ENCODE results near the gene ITGAL. TPM values are rescaled to one million over a fixed set of nuclear protein-coding genes. Genes with fewer than 3 reads are reported as not detected.
"Not testable (repeated sequence)": the region's sequence is repeated elsewhere in the genome, so short reads cannot be mapped to it uniquely, and the experiment has no call there.

Gene ITGAL
- total and polyA plus RNA-seq, 10 donors, result 26.6 to 212 (median 130) TPM

DNA sequence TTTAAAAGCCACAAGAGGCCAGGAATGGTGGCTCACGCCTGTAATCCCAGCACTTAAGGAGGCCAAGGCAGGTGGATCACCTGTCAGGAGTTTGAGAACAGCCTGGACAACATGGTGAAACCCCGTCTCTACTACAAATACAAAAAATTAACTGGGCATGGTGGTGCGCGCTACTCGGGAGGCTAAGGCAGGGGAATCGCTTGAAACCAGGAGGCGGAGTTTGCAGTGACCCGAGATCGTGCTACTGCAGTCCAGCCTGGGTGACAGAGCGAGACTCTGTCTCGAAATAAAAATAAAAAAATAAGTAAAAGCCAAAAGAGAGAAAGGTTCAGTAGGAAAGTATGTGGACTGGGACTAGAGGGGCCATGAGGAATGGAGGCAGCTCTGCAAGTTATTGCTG is 13.1 kb upstream of the ITGAL start:
- TF ChIP-seq, protein P1, sequence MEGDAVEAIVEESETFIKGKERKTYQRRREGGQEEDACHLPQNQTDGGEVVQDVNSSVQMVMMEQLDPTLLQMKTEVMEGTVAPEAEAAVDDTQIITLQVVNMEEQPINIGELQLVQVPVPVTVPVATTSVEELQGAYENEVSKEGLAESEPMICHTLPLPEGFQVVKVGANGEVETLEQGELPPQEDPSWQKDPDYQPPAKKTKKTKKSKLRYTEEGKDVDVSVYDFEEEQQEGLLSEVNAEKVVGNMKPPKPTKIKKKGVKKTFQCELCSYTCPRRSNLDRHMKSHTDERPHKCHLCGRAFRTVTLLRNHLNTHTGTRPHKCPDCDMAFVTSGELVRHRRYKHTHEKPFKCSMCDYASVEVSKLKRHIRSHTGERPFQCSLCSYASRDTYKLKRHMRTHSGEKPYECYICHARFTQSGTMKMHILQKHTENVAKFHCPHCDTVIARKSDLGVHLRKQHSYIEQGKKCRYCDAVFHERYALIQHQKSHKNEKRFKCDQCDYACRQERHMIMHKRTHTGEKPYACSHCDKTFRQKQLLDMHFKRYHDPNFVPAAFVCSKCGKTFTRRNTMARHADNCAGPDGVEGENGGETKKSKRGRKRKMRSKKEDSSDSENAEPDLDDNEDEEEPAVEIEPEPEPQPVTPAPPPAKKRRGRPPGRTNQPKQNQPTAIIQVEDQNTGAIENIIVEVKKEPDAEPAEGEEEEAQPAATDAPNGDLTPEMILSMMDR (IDR thresholded peaks at IDR 0.05 in 8 of 11, conservative IDR thresholded peaks at IDR 0.05 in 3 of 11), result no peak
- no peak for TF ChIP-seq POLR2AphosphoS5 (IDR thresholded peaks at IDR 0.05)
- no peak for TF ChIP-seq POLR2A (IDR thresholded peaks at IDR 0.05)
- WGBS, 5 donors, result 73 to 78% (median 76%) methylated on average over 11 of the region's 11 CpGs
- intact Hi-C loops (cut with DNase I; ENCODE audit: low total_unique reads), result no loop called here
- Histone ChIP-seq H3K27ac (peak overlapping the region; percentile 4 to 83 (median 62)), H3K36me3 (no peaks in the 10 kb centered on the region), H3K4me1 (peaks cover 6 to 48% (median 21%) of the 10 kb centered on the region in 6 donors), H3K9me3 (no peaks in the 10 kb centered on the region), H3K4me3 (no peak overlapping the region), H3K27me3 (replicated peaks in 1 of 7) (no peaks in the 10 kb centered on the region)
- DNase-seq, result no peak

DNA sequence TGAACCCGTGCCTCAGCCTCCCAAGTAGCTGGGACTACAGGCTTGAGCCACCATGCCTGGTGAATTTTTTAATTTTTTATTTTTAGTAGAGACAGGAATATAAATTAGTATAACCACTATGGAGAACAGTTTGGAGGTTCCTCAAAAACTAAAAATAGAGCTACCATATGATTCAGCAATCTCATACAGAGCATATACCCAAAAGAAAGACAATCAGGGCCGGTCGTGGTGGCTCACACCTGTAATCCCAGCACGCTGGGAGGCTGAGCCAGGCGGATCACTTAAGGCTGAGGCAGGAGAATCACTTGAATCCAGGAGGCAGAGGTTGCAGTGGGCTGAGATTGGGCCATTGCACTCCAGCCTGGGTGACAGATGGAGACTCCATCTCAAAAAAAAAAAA is 11.1 kb upstream of the ITGAL start:
- H3K4me1 ChIP-seq, result peaks cover 6 to 48% (median 21%) of the 10 kb centered on the region in 6 donors
- WGBS, 5 donors, result 48 to 61% (median 56%) methylated on average over 5 of the region's 5 CpGs
- DNase-seq; H3K27ac ChIP-seq; H3K27me3 ChIP-seq (replicated peaks in 1 of 7); H3K36me3 ChIP-seq; intact Hi-C loops (cut with DNase I; ENCODE audit: low total_unique reads); H3K9me3 ChIP-seq; H3K4me3 ChIP-seq: not testable (repeated sequence)

DNA sequence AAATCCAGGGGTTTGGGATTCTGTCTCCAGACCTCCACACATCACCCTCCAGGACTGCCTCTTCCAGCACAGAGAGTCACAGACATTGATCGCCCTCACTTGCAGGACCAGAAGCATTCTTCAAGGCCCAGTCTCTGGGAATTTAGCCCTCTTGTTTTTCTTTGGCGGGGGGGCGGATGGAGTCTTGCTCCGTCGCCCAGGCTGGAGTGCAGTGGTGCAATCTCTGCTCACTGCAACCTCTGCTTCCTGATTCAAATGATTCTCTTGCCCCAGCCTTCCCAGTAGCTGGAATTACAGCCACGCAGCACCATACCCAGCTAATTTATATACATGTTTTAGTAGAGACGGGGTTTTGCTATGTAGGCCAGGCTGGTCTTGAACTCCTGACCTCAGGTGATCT is 8.5 kb upstream of the ITGAL start:
- Histone ChIP-seq H3K9me3 (no peaks in the 10 kb centered on the region), H3K36me3 (no peaks in the 10 kb centered on the region), H3K4me1 (peaks cover 5 to 40% (median 11%) of the 10 kb centered on the region in 6 donors), H3K27ac (no peak overlapping the region), H3K27me3 (replicated peaks in 1 of 7) (no peaks in the 10 kb centered on the region), H3K4me3 (no peak overlapping the region)
- no peak for TF ChIP-seq POLR2A (IDR thresholded peaks at IDR 0.05)
- TF ChIP-seq, protein P1 (IDR thresholded peaks at IDR 0.05 in 8 of 11, conservative IDR thresholded peaks at IDR 0.05 in 3 of 11), result no peak
- no peak for TF ChIP-seq POLR2AphosphoS5 (IDR thresholded peaks at IDR 0.05)
- WGBS, 5 donors, result 76 to 90% (median 83%) methylated on average over 7 of the region's 7 CpGs
- DNase-seq, result no peak
- intact Hi-C loops (cut with DNase I; ENCODE audit: low total_unique reads), result no loop called here

DNA sequence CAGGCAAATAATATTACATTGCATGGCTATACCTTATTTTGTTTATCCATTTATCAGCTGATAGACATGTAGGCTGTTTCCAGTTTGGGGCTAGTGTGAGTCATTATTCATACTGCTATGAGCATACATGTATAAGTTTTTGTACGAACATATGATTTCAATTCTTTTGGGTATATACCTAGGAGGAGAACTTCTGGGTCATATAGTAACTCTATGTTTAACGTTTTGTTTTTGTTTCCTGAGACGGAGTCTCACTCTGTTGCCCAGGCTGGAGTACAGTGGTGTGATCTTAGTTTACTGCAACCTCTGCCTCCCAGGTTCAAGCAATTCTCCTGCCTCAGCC is 2.4 kb upstream of the ITGAL start:
- H3K36me3 ChIP-seq, result peaks cover 0 to 13% (median 2%) of the 10 kb centered on the region in 6 donors
- H3K4me3 ChIP-seq, result no peak overlapping the region
- DNase-seq, result no peak
- no peak for TF ChIP-seq POLR2A (IDR thresholded peaks at IDR 0.05)
- TF ChIP-seq POLR2AphosphoS5 (IDR thresholded peaks at IDR 0.05), result no peak
- TF ChIP-seq, protein P1 (IDR thresholded peaks at IDR 0.05 in 8 of 11, conservative IDR thresholded peaks at IDR 0.05 in 3 of 11), result no peak
- H3K27ac ChIP-seq, result peak overlapping the region; percentile 79 to 92 (median 86)
- WGBS, 5 donors, result 58 to 70% (median 59%) methylated on average over 3 of the region's 3 CpGs
- intact Hi-C loops (cut with DNase I; ENCODE audit: low total_unique reads), result no loop called here
- H3K27me3 ChIP-seq (replicated peaks in 1 of 7), result peaks cover 0 to 13% (median 0%) of the 10 kb centered on the region in 7 donors
- H3K4me1 ChIP-seq, result peaks cover 10 to 74% (median 53%) of the 10 kb centered on the region in 6 donors
- H3K9me3 ChIP-seq, result no peaks in the 10 kb centered on the region

DNA sequence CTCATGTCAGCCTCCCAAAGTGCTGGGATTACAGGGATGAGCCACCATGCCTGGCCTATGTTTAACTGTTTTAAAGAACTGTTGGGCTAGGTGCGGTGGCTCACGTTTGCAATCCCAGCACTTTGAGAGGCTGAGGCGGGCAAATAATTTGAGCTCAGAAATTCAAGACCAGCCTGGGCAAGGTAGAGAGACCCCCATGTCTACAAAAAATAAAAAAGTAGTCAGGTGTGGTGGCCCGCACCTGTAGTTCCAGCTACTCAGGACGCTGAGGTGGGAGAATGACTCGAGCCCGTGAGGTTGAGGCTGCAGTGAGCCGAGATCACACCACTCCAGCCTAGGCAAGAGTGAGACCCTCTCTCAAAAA is 1.9 kb upstream of the ITGAL start:
- H3K9me3 ChIP-seq, result no peaks in the 10 kb centered on the region
- DNase-seq, result no peak
- 67 to 90% (median 76%) methylated on average over 8 of the region's 8 CpGs for WGBS, 5 donors
- peak overlapping the region; percentile 79 to 92 (median 86) for H3K27ac ChIP-seq
- no peak for TF ChIP-seq POLR2A (IDR thresholded peaks at IDR 0.05)
- TF ChIP-seq POLR2AphosphoS5 (IDR thresholded peaks at IDR 0.05), result no peak
- TF ChIP-seq, protein P1 (IDR thresholded peaks at IDR 0.05 in 8 of 11, conservative IDR thresholded peaks at IDR 0.05 in 3 of 11), result no peak
- peaks cover 10 to 78% (median 58%) of the 10 kb centered on the region in 6 donors for H3K4me1 ChIP-seq
- peaks cover 0 to 13% (median 0%) of the 10 kb centered on the region in 7 donors for H3K27me3 ChIP-seq (replicated peaks in 1 of 7)
- no peak overlapping the region for H3K4me3 ChIP-seq
- H3K36me3 ChIP-seq, result peaks cover 0 to 17% (median 6%) of the 10 kb centered on the region in 6 donors
- intact Hi-C loops (cut with DNase I; ENCODE audit: low total_unique reads), result no loop called here
